Eye (tissue), 1 donor: ENCODE measurements around the gene SLC22A31.
"Not testable (repeated sequence)": the region's sequence is repeated elsewhere in the genome, so short reads cannot be mapped to it uniquely, and the experiment has no call there.

Experiments
- DNase-seq: peaks from one replicate; pipeline ENCODE4 v3.0.0-alpha.2; 2015

SLC22A31 gene

DNA sequence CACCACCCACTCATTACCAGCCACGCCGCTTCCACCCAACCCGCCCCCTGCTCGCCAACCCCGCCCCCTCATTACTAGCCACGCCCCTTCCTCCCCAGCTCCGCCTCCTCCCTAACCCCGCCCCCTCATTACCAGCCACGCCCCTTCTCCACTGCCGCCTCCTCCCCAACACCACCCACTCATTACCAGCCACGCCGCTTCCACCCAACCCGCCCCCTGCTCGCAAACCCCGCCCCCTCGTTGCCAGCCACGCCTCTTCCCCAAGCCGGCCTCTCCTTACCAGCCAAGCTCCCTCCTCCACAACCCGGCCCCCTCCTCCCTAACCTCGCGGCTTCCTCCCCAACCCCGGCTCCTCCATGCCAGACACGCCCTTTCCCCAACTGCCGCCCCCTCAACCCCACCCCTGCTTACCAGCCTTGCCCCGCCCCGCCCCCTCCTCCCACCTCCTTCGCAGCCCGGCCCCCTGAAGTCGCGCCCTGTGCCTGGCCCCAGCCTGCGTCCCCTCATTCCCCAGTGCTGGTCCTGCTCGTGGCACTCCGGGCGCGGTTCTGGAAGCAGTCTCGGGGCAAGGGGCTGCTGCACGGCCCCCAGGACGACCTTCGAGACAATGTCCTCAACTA is 7.3 kb downstream of the SLC22A31 start:
- DNase-seq: no peak

DNA sequence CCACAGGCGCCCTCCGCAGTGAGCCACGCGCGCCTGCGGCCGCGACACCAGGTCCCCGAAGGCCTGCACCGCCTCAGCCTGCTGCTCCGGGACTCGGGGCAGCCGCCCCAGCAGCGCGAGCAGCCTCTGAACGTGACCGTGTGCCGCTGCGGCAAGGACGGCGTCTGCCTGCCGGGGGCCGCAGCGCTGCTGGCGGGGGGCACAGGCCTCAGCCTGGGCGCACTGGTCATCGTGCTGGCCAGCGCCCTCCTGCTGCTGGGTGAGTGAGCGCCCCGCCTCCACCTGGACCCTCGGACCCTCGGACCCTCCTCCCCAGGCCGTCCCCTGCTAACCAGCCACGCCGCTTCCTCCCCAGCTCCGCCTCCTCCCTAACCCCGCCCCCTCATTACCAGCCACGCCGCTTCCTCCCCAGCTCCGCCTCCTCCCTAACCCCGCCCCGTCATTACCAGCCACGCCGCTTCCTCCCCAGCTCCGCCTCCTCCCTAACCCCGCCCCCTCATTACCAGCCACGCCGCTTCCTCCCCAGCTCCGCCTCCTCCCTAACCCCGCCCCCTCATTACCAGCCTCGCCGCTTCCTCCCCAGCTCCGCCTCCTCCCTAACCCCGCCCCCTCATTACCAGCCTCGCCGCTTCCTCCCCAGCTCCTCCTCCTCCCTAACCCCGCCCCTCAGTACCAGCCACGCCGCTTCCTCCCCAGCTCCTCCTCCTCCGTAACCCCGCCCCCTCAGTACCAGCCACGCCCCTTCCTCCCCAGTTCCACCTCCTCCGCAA is 8.0 kb downstream of the SLC22A31 start:
- DNase-seq: peak; percentile 88

DNA sequence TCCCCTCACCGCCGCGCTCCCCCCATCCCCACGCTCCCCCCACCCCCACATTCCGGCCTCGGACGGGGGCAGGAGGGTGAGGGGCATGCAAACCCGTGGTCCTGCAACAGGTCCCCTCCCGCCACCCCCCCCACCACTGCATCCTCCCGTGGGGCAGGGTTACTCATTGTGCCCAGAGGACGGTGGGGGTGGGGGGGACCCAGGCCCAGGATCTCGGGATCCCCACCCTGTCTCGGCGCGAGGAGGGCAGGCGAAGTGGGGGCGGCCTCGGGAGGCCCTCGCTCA is 8.5 kb downstream of the SLC22A31 start:
- no peak for DNase-seq

DNA sequence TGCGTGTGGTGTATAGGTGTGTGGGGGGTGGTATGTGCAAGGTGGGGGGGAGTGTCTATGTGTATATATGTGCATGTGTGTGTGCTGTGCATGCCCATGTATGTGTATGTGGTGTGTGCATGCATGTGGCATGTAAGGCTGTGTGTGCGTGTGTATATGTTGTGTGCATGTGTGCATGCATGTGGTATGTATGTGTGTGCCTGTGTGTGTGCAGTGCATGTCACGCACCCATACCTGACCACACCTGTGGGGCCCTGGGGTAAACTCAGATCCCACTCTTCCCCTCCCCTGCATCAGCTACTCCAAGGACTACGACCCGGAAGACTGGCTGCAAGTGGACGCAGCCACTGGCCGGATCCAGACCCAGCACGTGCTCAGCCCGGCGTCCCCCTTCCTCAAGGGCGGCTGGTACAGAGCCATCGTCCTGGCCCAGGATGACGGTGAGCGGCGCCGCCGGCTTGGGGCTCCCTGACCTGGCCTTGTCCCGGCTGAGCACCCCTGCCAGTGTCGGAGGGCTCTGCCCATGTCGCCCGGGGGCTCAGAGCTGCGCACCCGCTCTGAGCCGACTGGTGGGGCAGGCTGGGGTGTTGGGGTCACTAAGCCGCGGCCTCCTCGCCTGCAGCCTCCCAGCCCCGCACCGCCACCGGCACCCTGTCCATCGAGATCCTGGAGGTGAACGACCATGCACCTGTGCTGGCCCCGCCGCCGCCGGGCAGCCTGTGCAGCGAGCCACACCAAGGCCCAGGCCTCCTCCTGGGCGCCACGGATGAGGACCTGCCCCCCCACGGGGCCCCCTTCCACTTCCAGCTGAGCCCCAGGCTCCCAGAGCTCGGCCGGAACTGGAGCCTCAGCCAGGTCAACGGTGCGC is 9.1 kb downstream of the SLC22A31 start:
- peak; percentile 3 for DNase-seq

DNA sequence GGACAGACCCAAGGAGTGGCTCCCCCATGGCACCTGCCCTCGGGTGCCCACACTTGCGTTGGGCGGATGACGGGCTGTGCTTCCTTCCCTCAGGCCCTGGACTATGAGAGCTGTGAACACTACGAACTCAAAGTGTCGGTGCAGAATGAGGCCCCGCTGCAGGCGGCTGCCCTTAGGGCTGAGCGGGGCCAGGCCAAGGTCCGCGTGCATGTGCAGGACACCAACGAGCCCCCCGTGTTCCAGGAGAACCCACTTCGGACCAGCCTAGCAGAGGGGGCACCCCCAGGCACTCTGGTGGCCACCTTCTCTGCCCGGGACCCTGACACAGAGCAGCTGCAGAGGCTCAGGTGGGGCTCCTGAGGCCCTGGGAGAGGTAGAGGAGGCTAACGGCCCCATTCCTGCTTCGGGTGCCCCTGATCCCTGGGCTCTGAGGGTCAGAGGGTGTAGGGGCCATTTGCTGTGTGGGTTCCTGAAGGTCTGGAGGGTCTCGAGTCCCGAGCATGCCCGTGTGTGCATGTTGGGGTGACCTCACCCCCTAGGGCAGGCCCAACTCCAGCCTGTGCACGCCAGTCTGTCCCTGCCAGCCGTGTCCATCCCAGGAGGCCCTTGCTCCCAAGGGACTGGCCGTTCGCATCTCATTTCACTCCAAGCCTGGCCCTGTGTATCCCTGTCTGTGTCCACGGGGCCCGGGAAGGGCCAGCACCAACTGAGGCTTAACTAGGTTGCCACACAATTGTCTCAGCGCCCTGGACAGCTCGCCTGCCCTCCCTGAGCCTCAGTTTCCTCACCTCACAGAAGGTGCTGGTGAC is 10.0 kb downstream of the SLC22A31 start:
- peak; percentile 1 for DNase-seq

DNA sequence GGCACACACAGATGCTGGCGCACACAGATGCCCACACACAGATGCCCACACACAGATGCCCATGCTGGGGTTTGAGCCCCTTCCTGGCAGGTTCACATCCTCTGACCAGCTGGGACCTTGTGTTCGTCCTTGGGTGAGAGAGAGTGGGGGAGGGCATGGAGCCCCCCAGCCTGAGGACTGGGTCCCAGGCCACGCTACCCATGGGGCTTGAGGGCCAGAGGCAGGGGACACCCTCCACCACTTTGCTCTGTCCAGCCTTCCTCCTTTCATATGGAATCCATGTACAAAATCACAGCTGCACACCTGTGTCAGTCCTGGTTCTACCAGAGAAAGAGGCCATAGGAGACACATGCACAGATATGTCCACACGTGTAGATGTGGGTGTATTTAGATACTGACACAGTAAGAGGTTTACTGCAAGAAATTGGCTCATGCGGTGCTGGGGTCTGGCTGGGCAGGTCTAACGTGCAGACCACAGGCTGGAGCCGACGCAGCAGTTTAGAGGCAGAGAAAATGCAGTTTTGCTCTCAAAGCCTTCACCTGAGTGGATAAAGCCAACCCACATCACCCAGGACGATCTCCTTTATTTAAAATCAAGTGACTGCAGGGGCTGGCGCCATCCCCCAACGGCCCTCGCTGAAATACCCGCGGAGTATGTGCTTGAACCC is 10.8 kb downstream of the SLC22A31 start:
- peak; percentile 7 for DNase-seq

DNA sequence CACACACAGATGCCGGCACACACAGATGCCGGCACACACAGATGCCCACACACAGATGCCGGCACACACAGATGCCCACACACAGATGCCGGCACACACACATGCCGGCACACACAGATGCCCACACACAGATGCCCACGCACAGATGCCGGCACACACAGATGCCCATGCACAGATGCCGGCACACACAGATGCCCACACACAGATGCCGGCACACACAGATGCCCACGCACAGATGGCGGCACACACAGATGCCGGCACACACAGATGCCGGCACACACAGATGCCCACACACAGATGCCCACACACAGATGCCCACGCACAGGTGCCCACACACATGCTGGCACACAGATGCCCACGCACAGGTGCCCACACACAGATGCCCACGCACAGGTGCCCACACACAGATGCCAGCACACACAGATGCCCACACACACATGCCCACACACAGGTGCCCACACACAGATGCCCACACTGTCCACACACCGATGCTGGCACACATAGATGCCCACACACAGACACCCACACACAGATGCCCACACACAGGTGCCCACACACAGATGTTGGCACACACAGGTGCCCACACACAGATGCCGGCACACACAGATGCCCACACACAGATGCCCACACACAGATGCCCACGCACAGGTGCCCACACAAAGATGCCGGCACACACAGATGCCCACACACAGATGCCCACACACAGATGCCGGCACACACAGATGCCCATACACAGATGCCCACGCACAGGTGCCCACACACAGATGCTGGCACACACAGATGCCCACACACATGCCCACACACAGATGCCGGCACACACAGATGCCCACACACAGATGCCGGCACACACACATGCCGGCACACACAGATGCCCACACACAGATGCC is 11.6 kb downstream of the SLC22A31 start:
- not testable (repeated sequence) for DNase-seq

DNA sequence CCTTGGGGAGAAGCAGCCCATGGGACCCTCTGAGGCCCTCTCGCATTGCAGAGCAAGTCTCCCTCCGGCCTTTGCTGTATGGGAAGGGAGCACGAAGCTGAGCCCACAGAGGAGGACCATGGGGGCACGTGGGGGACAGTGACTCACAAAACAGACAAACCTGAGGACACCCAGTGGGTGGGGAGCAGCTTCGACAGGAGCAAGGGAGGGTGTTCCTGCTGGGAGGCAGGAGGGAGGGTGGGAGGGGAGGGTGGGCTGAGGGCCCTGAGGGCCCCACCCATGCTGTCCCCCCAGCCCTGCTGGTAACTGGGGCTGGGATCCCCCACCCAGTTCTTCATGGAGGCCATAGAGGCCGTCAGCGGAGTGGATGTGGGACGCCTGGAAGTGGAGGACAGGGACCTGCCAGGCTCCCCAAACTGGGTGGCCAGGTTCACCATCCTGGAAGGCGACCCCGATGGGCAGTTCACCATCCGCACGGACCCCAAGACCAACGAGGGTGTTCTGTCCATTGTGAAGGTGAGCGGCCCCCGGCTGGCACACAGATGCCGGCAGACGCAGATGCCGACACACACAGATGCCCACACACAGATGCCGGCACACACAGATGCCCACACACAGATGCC is 12.5 kb downstream of the SLC22A31 start:
- no peak for DNase-seq

DNA sequence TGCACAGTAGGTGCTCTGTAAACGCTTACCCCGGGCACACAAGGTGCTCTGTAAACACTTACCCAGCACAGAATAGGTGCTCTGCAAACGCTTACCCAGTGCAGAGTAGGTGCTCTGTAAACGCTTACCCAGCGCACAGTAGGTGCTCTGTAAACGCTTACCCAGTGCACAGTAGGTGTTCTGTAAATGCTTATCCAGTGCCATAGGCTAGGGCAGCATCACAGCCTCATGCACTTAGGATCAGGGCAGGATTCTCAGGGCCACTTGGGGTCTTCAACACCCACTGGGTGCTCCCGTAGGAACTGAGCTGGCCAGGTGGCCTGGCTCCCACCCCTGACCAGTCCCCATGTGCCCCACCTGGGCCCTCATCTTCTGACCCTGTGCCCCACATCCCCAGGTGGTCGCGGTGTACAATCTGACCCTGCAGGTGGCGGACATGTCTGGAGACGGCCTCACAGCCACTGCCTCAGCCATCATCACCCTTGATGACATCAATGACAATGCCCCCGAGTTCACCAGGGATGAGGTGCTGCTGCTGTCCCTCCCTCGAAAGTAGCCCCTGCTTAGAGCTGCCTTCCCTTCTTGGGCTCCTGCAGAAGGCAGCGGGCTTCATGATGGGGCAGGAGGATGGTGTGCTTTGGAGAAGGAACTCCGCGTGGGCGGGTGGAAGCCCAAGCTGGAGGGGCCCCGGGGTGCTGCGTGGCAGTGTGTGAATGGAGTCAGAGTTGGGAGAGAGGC is 13.1 kb downstream of the SLC22A31 start:
- peak; percentile 80 for DNase-seq

DNA sequence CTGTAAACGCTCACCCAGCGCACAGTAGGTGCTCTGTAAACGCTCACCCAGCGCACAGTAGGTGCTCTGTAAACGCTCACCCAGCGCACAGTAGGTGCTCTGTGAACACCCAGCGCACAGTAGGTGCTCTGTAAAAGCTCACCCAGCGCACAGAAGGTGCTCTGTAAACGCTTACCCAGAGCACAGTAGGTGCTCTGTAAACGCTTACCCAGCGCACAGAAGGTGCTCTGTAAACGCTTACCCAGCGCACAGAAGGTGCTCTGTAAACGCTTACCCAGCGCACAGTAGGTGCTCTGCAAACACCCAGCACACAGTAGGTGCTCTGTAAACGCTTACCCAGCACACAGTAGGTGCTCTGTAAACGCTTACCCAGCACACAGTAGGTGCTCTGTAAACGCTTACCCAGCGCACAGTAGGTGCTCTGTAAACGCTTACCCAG is 13.7 kb downstream of the SLC22A31 start:
- DNase-seq: not testable (repeated sequence)

DNA sequence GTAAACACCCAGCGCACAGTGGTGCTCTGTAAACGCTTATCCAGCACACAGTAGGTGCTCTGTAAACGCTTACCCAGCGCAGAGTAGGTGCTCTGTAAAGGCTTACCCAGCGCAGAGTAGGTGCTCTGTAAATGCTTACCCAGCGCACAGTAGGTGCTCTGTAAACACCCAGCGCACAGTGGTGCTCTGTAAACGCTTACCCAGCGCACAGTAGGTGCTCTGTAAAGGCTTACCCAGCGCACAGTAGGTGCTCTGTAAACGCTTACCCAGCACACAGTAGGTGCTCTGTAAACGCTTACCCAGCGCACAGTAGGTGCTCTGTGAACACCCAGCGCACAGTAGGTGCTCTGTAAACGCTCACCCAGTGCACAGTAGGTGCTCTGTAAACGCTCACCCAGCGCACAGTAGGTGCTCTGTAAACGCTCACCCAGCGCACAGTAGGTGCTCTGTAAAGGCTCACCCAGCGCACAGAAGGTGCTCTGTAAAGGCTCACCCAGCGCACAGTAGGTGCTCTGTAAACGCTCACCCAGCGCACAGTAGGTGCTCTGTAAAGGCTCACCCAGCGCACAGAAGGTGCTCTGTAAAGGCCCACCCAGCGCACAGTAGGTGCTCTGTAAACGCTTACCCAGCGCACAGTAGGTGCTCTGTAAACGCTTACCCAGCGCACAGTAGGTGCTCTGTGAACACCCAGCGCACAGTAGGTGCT is 14.3 kb downstream of the SLC22A31 start:
- DNase-seq: not testable (repeated sequence)

DNA sequence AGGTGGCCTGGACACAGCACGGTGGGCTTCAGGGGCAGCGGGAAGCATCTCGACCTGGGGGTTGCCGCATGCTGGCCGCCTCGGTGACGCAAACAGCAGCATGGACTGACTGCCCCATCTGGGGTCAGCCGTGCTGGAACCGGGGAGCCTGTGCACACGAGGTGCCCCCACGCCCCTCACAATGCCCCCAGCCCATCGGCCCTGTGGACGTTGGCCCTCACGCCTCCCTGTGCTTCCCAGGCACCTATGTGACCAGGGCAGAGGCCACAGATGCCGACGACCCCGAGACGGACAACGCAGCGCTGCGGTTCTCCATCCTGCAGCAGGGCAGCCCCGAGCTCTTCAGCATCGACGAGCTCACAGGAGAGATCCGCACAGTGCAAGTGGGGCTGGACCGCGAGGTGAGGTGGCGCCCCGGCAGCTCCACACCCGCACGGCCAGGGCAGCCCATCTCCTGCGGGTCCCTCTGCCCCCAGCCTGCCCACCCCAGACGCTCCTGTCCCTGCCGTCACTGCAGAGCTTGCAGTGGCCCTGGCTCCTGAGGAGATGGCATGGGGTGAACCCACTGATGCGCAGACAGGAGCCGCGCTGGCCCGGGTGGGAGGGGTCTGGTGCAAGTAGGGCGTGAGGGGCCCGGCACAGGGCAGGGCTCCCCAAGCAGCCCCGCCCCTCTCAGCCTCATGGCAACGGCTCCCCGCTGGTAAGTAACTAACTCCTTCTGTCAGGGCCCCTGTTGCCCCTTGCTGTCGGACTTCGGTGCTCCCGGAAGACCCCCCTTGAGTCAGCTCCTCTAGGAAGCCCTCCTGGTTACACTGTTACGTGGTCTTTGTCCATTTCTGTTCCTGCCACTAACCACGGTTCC is 15.2 kb downstream of the SLC22A31 start:
- peak; percentile 62 for DNase-seq

DNA sequence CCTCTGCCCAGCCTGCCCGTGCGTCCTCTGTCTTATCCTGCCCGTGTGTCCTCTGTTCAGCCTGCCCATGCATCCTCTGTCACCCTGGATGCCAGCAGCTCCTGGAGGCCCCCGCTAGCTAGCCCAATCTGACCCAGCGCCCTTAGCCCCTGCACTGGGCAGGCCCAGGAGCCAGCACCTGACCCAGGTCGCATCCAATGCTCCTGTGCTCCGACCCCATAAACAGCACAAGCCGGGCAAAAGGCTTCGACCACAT is 15.7 kb downstream of the SLC22A31 start:
- DNase-seq: no peak

DNA sequence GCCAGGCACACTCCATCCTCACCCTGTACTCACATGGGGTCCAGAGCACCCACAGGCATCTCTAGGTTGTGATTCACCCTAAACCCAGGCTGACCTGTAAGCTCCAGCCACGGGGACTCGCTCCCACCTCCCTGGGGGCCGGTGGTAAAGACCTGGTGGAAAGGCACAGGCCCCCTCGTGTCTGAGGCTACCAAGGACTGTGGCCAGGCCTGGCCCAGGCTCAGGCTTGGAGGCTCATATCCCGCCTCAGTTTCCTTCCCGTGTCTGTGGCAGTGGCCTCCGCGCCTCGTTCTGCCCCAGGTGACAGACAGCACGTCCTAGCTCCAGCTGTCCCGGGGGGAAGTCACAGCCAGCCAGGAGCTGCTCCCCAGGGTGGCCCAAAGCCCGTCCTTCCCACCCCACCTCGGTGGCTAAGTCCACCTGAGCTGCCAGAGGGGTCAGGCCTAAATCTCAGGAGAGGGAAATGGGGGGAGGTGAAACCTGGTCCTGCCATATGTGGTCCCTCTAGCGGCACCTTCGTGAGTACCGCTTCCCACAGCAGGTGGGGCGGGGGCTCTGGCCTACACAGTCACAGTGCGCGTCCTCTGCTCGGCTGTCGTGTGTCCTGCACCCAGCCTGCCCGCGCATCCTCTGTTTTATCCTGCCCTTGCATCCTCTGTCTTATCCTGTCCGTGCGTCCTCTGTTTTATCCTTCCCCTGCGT is 16.2 kb downstream of the SLC22A31 start:
- no peak for DNase-seq

DNA sequence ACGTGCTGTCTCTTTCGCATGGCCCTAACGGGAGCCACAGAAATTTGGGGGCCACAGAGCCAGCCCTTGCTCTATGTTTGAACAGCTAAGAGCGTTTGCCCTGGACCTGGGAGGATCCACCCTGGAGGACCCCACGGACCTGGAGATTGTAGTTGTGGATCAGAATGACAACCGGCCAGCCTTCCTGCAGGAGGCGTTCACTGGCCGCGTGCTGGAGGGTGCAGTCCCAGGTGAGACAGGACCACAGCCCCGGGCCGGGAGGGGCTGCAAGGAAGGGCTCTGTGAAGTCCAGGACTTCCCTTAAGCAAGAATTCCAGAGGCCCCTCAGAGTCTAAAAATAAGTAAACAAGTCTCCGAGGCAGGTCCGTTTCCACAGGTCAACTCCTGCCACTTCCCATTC is 16.9 kb downstream of the SLC22A31 start:
- no peak for DNase-seq

DNA sequence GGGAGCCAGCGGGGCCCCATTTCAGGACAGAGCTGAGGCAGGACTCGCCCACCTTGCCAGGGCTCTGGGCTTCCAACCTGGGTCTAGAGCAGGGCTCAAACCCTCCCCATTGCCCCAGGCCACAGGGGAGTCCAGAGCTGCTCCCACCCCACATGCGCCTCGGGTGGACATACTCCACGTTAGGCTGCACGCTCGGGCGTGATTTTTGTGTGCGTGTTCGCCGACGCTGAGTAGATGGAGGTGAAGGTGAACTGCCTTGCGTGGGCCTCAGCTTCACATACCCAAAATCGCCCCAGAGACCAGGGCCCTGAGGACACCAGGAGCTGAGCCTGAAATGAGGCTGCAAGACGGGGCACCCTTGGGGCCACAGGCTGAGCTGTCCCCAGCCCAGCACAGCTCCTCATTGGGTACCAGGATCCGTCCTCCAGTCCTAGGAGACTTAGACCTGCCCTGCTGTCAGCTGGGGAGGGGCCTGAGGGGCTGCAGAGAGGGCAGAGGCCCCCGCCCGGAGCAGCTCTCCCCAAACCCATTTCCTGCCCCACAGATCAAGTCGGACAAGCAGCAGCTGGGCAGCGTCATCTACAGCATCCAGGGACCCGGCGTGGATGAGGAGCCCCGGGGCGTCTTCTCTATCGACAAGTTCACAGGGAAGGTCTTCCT is 20.6 kb downstream of the SLC22A31 start:
- no peak for DNase-seq

DNA sequence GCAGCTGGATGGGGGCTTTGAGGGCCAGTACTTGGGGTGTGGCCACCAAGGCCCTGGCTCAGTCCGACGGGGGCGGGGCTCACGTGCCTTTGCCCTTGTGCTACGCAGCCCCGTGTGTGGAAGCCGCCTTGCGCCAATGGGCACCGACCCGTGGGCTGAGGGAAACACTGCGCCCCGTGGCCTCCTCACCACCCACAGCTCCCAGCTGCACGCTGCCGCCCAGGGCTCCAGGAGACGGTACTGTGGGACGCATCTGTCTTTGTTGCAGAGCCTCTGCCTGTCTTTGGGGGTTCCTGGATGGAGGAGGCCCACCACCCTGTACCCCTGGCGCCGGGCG is 21.2 kb downstream of the SLC22A31 start:
- DNase-seq: no peak
